H1 (cell line): ENCODE measurements around the gene ADAT3. TPM values are rescaled to one million over a fixed set of nuclear protein-coding genes. Genes with fewer than 3 reads are reported as not detected.

Source experiments
- CTCF ChIA-PET: fragments of 300-600 bp; sonication (Branson Sonifier 250); formaldehyde crosslinking; loops from one replicate; lab custom pipeline; 2021; ENCODE audit not compliant: partially characterized antibody; lab: Charles Lee
- POLR2A ChIA-PET: fragments of 300-600 bp; sonication (Branson Sonifier 250); formaldehyde crosslinking; loops from one replicate; lab custom pipeline; 2021; ENCODE audit warnings: inconsistent platforms; ENCODE audit not compliant: partially characterized antibody; lab: Charles Lee
- DNase-seq, 2 experiments: peaks; one replicate each; pipeline versions ENCODE4 v3.0.0 to v3.0.0-alpha.2; 2010 to 2022; ENCODE audit warnings: low spot score in 2 of 2, low read depth in 1 of 2, mixed read lengths in 1 of 2
- FAIRE-seq: peaks from 2 replicates; lab custom pipeline; 2011; peaks lifted over from hg19 to GRCh38; lab: Jason Lieb, UNC
- H2AFZ ChIP-seq: 2 replicates; pipeline ENCODE4 v1.8.1; 2012; ENCODE audit warnings: low read length, inconsistent platforms
- H2AK5ac ChIP-seq: 2 replicates; pipeline ENCODE4 v1.6.1; 2013; ENCODE audit warnings: low read depth, low read length
- H2BK120ac ChIP-seq: replicated peaks from 2 replicates; pipeline ENCODE3; 2013; ENCODE audit warnings: low read depth, low read length, inconsistent platforms
- H2BK12ac ChIP-seq: 2 replicates; pipeline ENCODE4 v1.6.1; 2013; ENCODE audit warnings: low read depth, low read length
- H2BK15ac ChIP-seq: 2 replicates; pipeline ENCODE4 v1.6.1; 2013; ENCODE audit warnings: low read length
- H2BK20ac ChIP-seq: 2 replicates; pipeline ENCODE4 v1.6.1; 2013; ENCODE audit warnings: low read length
- H2BK5ac ChIP-seq: 2 replicates; pipeline ENCODE4 v1.6.1; 2013; ENCODE audit warnings: low read depth, low read length
- H3K14ac ChIP-seq: 2 replicates; pipeline ENCODE4 v1.6.1; 2013; ENCODE audit warnings: inconsistent platforms; ENCODE audit not compliant: insufficient read length
- H3K18ac ChIP-seq: 2 replicates; pipeline ENCODE4 v1.6.1; 2013; ENCODE audit warnings: low read length; ENCODE audit errors: extremely low read depth
- H3K23ac ChIP-seq: 2 replicates; pipeline ENCODE4 v1.6.1; 2013; ENCODE audit warnings: inconsistent platforms; ENCODE audit not compliant: insufficient read length
- H3K23me2 ChIP-seq: 2 replicates; pipeline ENCODE4 v1.6.1; 2013; ENCODE audit warnings: low read depth, low read length
- H3K27ac ChIP-seq: 2 replicates; pipeline ENCODE4 v1.6.1; 2011; ENCODE audit warnings: low read depth, low read length, inconsistent platforms
- H3K27me3 ChIP-seq, 4 experiments: replicated peaks in 1 of 4; 1 replicate in 1 of 4; 2 replicates in 3 of 4; pipeline versions ENCODE4 v1.6.1 to v1.8.1; 2011 to 2013; ENCODE audit warnings: low read length in 3 of 4, mild to moderate bottlenecking in 3 of 4, inconsistent platforms in 2 of 4, mixed read lengths in 2 of 4, moderate library complexity in 1 of 4; ENCODE audit not compliant: control insufficient read depth in 3 of 4, insufficient read depth in 3 of 4; ENCODE audit errors: extremely low read depth in 1 of 4
- H3K36me3 ChIP-seq, 4 experiments: 2 replicates each; pipeline versions ENCODE4 v1.6.1 to v1.8.1; 2011 to 2013; ENCODE audit warnings: mild to moderate bottlenecking in 4 of 4, low read length in 3 of 4, moderate library complexity in 2 of 4, control low read depth in 1 of 4, inconsistent platforms in 1 of 4; ENCODE audit not compliant: insufficient read depth in 4 of 4, control insufficient read depth in 2 of 4
- H3K4ac ChIP-seq: replicated peaks from 2 replicates; pipeline ENCODE3; 2013; ENCODE audit warnings: low read length, low read depth, mixed read lengths, inconsistent platforms; ENCODE audit not compliant: insufficient read length
- H3K4me1 ChIP-seq, 4 experiments: replicated peaks in 1 of 4; 1 replicate in 1 of 4; 2 replicates in 3 of 4; pipeline versions ENCODE4 v1.6.1 to v1.8.1; 2011 to 2013; ENCODE audit warnings: low read length in 3 of 4, inconsistent platforms in 2 of 4, mixed read lengths in 1 of 4; ENCODE audit not compliant: insufficient read depth in 4 of 4, control insufficient read depth in 3 of 4
- H3K4me2 ChIP-seq, 2 experiments: 2 replicates each; pipeline versions ENCODE4 v1.6.1 to v1.8.1; 2011 to 2013; ENCODE audit warnings: low read depth in 2 of 2, low read length in 2 of 2, control low read depth in 1 of 2, inconsistent platforms in 1 of 2, mild to moderate bottlenecking in 1 of 2; ENCODE audit not compliant: insufficient read depth in 1 of 2
- H3K4me3 ChIP-seq, 4 experiments: fragments of 200-600, 300-600 bp in 1 of 4; sonication (generic), shearing (Covaris generic), sonication (Bioruptor Twin) in 1 of 4; 2 replicates each; pipeline versions ENCODE4 v1.5.1 to v1.8.1; 2011 to 2016; ENCODE audit warnings: low read length in 4 of 4, low read depth in 3 of 4, control low read depth in 2 of 4, inconsistent platforms in 2 of 4, mild to moderate bottlenecking in 2 of 4, mixed read lengths in 1 of 4, moderate library complexity in 1 of 4; ENCODE audit not compliant: insufficient read depth in 2 of 4; ENCODE audit errors: extremely low read depth in 1 of 4
- H3K56ac ChIP-seq: replicated peaks from 2 replicates; pipeline ENCODE3; 2013; ENCODE audit warnings: low read depth, mild to moderate bottlenecking, mixed read lengths, low read length, inconsistent platforms; ENCODE audit not compliant: insufficient read length
- H3K79me1 ChIP-seq: 2 replicates; pipeline ENCODE4 v1.6.1; 2013; ENCODE audit warnings: low read depth, low read length, control low read depth
- H3K79me2 ChIP-seq, 2 experiments: 2 replicates each; pipeline versions ENCODE4 v1.6.1 to v1.8.1; 2012 to 2013; ENCODE audit warnings: low read length in 2 of 2, mild to moderate bottlenecking in 2 of 2, inconsistent platforms in 1 of 2; ENCODE audit not compliant: insufficient read depth in 2 of 2, control insufficient read depth in 1 of 2
- H3K9ac ChIP-seq, 4 experiments: replicated peaks in 1 of 4; 1 replicate in 1 of 4; 2 replicates in 3 of 4; pipeline versions ENCODE4 v1.6.1 to v1.8.1; 2011 to 2013; ENCODE audit warnings: low read depth in 3 of 4, low read length in 3 of 4, control low read depth in 2 of 4, mild to moderate bottlenecking in 2 of 4, moderate library complexity in 2 of 4, inconsistent platforms in 1 of 4; ENCODE audit errors: extremely low read depth in 1 of 4
- H3K9me3 ChIP-seq, 2 experiments: 2 replicates each; pipeline versions ENCODE4 v1.6.1 to v1.8.1; 2012 to 2013; ENCODE audit warnings: mild to moderate bottlenecking in 2 of 2, moderate library complexity in 2 of 2, control low read depth in 1 of 2, inconsistent platforms in 1 of 2, low read depth in 1 of 2, low read length in 1 of 2, mixed read lengths in 1 of 2; ENCODE audit not compliant: insufficient read depth in 2 of 2
- H4K20me1 ChIP-seq, 2 experiments: replicated peaks in 1 of 2; 2 replicates each; pipeline versions ENCODE3 to v1.8.1; 2011 to 2013; ENCODE audit warnings: inconsistent platforms in 2 of 2, low read length in 2 of 2, mild to moderate bottlenecking in 1 of 2; ENCODE audit not compliant: insufficient read depth in 2 of 2, control insufficient read depth in 1 of 2
- H4K5ac ChIP-seq: 2 replicates; pipeline ENCODE4 v1.6.1; 2013; ENCODE audit warnings: low read length, low read depth, mixed read lengths, inconsistent platforms; ENCODE audit not compliant: insufficient read length
- H4K8ac ChIP-seq: 2 replicates; pipeline ENCODE4 v1.8.0; 2013; ENCODE audit warnings: mild to moderate bottlenecking, moderate library complexity, low read length, inconsistent platforms; ENCODE audit not compliant: insufficient read depth; ENCODE audit errors: extremely low read depth
- H4K91ac ChIP-seq: replicated peaks from 2 replicates; pipeline ENCODE3; 2013; ENCODE audit warnings: low read length, mixed read lengths, inconsistent platforms; ENCODE audit not compliant: insufficient read length
- CBX8 ChIP-seq: fragments of 300-800, 300-1000 bp; sonication (generic); IDR thresholded peaks from 2 replicates; pipeline ENCODE4 v1.7.1; 2016; ENCODE audit warnings: low read depth, low read length, borderline replicate concordance
- CREB1 ChIP-seq: IDR thresholded peaks from 2 replicates; pipeline ENCODE4 v1.6.1; 2012; ENCODE audit warnings: inconsistent platforms
- CTCF ChIP-seq, 3 experiments: IDR thresholded peaks; 1 replicate in 2 of 3; 2 replicates in 1 of 3; pipeline versions ENCODE4 v1.5.1 to v1.6.1; 2011; ENCODE audit warnings: low read length in 3 of 3, mild to moderate bottlenecking in 3 of 3, inconsistent platforms in 2 of 3, low read depth in 1 of 3, moderate library complexity in 1 of 3; ENCODE audit not compliant: insufficient read depth in 1 of 3; ENCODE audit errors: control extremely low read depth in 1 of 3
- EGR1 ChIP-seq: IDR thresholded peaks from 2 replicates; pipeline ENCODE4 v1.6.1; 2011; ENCODE audit warnings: low read depth, low read length, borderline replicate concordance
- GABPA ChIP-seq: IDR thresholded peaks from 2 replicates; pipeline ENCODE4 v1.6.1; 2011; ENCODE audit warnings: mild to moderate bottlenecking, low read length, moderate library complexity, borderline replicate concordance; ENCODE audit not compliant: insufficient read depth
- RAD21 ChIP-seq, 2 experiments: IDR thresholded peaks in 1 of 2; conservative IDR thresholded peaks in 1 of 2; 2 replicates each; pipeline ENCODE4 v1.6.1; 2011; ENCODE audit warnings: low read depth in 2 of 2, low read length in 2 of 2, improper control_type of control experiment in 1 of 2, inconsistent platforms in 1 of 2, mild to moderate bottlenecking in 1 of 2, moderate library complexity in 1 of 2
- WGBS, 2 experiments: shearing (Covaris generic) in 1 of 2; methylation state at CpG; one replicate each; pipeline versions ENCODE4 v1.1.6 to v1.1.7; 2013 to 2015; ENCODE audit warnings: low lambda C conversion rate in 2 of 2, mixed read lengths in 2 of 2, inconsistent platforms in 1 of 2, low coverage in 1 of 2, missing lambda C conversion rate in 1 of 2; ENCODE audit not compliant: insufficient replicate concordance in 2 of 2, insufficient coverage in 1 of 2, insufficient read length in 1 of 2; ENCODE audit errors: extremely low coverage in 1 of 2, missing lambda C conversion rate in 1 of 2; 5-methylcytosine and 5-hydroxymethylcytosine counted together
- polyA plus RNA-seq, 7 experiments: library from polyadenylated mRNA; depleted of rRNA in 3 of 7; stranded (reverse) in 5 of 7; unstranded in 2 of 7; fragments of >200 nt in 5 of 7; fragments of 200-250 nt in 2 of 7; gene quantifications; 1 replicate in 5 of 7; 2 replicates in 1 of 7; 4 replicates in 1 of 7; pipeline versions ENCODE4 v1.2.1 to v1.2.3, GENCODE V29; 2011 to 2013; ENCODE audit warnings: missing spikeins in 2 of 7, mixed read lengths in 2 of 7
- total RNA-seq: library from RNA; stranded (reverse); fragmentation: NEBNext Ultra II Directional; extraction: Animal tissue kit (Norgen Biotek cat#: 25700); gene quantifications from 2 replicates; pipeline ENCODE4 v1.2.1, GENCODE V29; 2021

ADAT3 gene
- total and polyA plus RNA-seq, 2 of the 8 experiments (the other 6 are each of a cell fraction or from before 2014, with no cell fraction given): 5.4 to 10.8 TPM

- no peak overlapping the region for H2AFZ ChIP-seq
- DNase-seq (peak in 1 of 2 experiments; percentile 81), FAIRE-seq (no peak)
- peaks cover 0 to 14% (median 9%) of the 10 kb centered on the region in 4 experiments; a peak in 5 of 7 replicates for H3K4me1 ChIP-seq
- H3K79me2 ChIP-seq: peaks cover 20 to 86% of the 10 kb centered on the region in 2 experiments
- no peak overlapping the region for H2BK12ac ChIP-seq
- H3K4ac ChIP-seq: no peak overlapping the region
- H4K5ac ChIP-seq: no peak overlapping the region
- peaks cover 46 to 61% of the 10 kb centered on the region in 2 experiments for H4K20me1 ChIP-seq
- no peaks in the 10 kb centered on the region; a peak in 2 of 8 replicates for H3K36me3 ChIP-seq
- CTCF ChIA-PET: interaction anchor here (0.7 to 2.6 kb wide), 9 partner anchors 10 to 33 kb away, joined by 3 to 23 read pairs (median 3); no protein-coding TSS in a partner anchor
- H3K14ac ChIP-seq: no peak overlapping the region
- no peaks in the 10 kb centered on the region for H3K23me2 ChIP-seq
- no peak overlapping the region for H2BK20ac ChIP-seq
- TF ChIP-seq EGR1 (peak; percentile 43; the same call in 1 of the 2 replicates), CBX8 (no peak), GABPA (0 out of 2 replicates have a peak, but pooled peaks have one; percentile 52), CTCF (IDR thresholded peaks at IDR 0.05; ENCODE audit: control extremely low read depth in 1 of 3, insufficient read depth in 1 of 3, low read depth in 1 of 3, low read length in 3 of 3) (peak; percentile 47 to 80 (median 68)), RAD21 (IDR thresholded peaks at IDR 0.05 in 1 of 2, conservative IDR thresholded peaks at IDR 0.05 in 1 of 2; ENCODE audit: low read depth in 2 of 2, low read length in 2 of 2) (peak; percentile 29 to 40; a peak in 3 of 4 replicates), CREB1 (peak; percentile 32; the same call in 1 of the 2 replicates)
- H3K4me3 ChIP-seq: no peak overlapping the region
- H3K27ac ChIP-seq: no peak overlapping the region
- H2AK5ac ChIP-seq: no peak overlapping the region
- no peak overlapping the region for H4K91ac ChIP-seq
- no peak overlapping the region for H3K23ac ChIP-seq
- H2BK15ac ChIP-seq: no peak overlapping the region
- no peak overlapping the region for H2BK120ac ChIP-seq
- POLR2A ChIA-PET: interaction anchor here (0.8 kb wide), 1 partner anchor 51 kb away, joined by 3 read pairs; no protein-coding TSS in a partner anchor
- H3K27me3 ChIP-seq: no peaks in the 10 kb centered on the region
- H4K8ac ChIP-seq: peak overlapping the region; percentile 79; the same call in 1 of the 2 replicates
- peaks cover 24% of the 10 kb centered on the region for H3K79me1 ChIP-seq
- H3K9ac ChIP-seq: no peak overlapping the region
- H3K56ac ChIP-seq: no peak overlapping the region
- no peak overlapping the region for H3K4me2 ChIP-seq
- H3K9me3 ChIP-seq: no peaks in the 10 kb centered on the region
- no peak overlapping the region; the same call in 1 of the 2 replicates for H3K18ac ChIP-seq
- no peak overlapping the region for H2BK5ac ChIP-seq
- WGBS, 2 experiments: 77% methylated on average over 28 of the region's 28 CpGs; no CpG with 5 or more reads in 1 of the 2 experiments
Measured at GRCh38 chr19:1956868-1957492, 51.8 kb downstream of the ADAT3 start.
